IMR-90 (cell line): ENCODE data around the gene STUB1. TPM values are rescaled to one million over a fixed set of nuclear protein-coding genes. Genes with fewer than 3 reads are reported as not detected.

Source experiments
- CEBPB ChIP-seq: IDR thresholded peaks from 2 replicates; pipeline ENCODE4 v1.6.1; 2012; ENCODE audit warnings: low read depth, low read length, improper control_type of control experiment
- CHD1 ChIP-seq: IDR thresholded peaks from 2 replicates; pipeline ENCODE4 v1.6.1; 2012; ENCODE audit warnings: low read depth, low read length, improper control_type of control experiment
- FOS ChIP-seq: fragments of 150-350 bp; IDR thresholded peaks from 2 replicates; pipeline ENCODE4 v1.6.1; 2016; ENCODE audit warnings: low read depth, low read length
- MAFK ChIP-seq: IDR thresholded peaks from 2 replicates; pipeline ENCODE4 v1.6.1; 2012; ENCODE audit warnings: low read depth, low read length, improper control_type of control experiment
- NFE2L2 ChIP-seq: fragments of 150-350 bp; IDR thresholded peaks from 2 replicates; pipeline ENCODE4 v1.6.1; 2016; ENCODE audit warnings: low read depth, mild to moderate bottlenecking, low read length
- RAD21 ChIP-seq: IDR thresholded peaks from 2 replicates; pipeline ENCODE4 v1.6.1; 2012; ENCODE audit warnings: low read length, improper control_type of control experiment
- RCOR1 ChIP-seq: IDR thresholded peaks from 2 replicates; pipeline ENCODE4 v1.6.1; 2012; ENCODE audit warnings: mild to moderate bottlenecking, low read length, improper control_type of control experiment; ENCODE audit not compliant: insufficient replicate concordance
- RFX5 ChIP-seq: IDR thresholded peaks from 2 replicates; pipeline ENCODE4 v1.8.0; 2012; ENCODE audit warnings: low read depth, mild to moderate bottlenecking, low read length, moderate library complexity
- SMC3 ChIP-seq: fragments of 150-350 bp; IDR thresholded peaks from 2 replicates; pipeline ENCODE4 v1.6.1; 2016; ENCODE audit warnings: low read depth, mild to moderate bottlenecking, antibody characterized with exemption, low read length, moderate library complexity
- polyA plus RNA-seq, 3 experiments: library from polyadenylated mRNA; depleted of rRNA; stranded (reverse); fragments of >200 nt; gene quantifications; 2 replicates each; pipeline ENCODE4 v1.2.3, GENCODE V29; 2012; ENCODE audit warnings: low replicate concordance in 1 of 3
- total RNA-seq: library from RNA; depleted of rRNA; stranded (reverse); fragments of >200 nt; gene quantifications from 2 replicates; pipeline ENCODE4 v1.2.3, GENCODE V29; 2012

Gene STUB1
- total and polyA plus RNA-seq, 2 of the 4 experiments (the other 2 are of a cell fraction) = 183 to 186 TPM

GRCh38 chr16:710500-711075 is 30.4 kb downstream of the STUB1 start (continued):
- TF ChIP-seq RFX5 (no peak), SMC3 (no peak), FOS (no peak), RCOR1 (no peak), CEBPB (no peak), NFE2L2 (no peak), RAD21 (no peak), MAFK (no peak), CHD1 (no peak)
